HG02943 (cell line): Measurements from ENCODE around the gene NFIA.

ENCODE experiments used
- ATAC-seq: cut with Tn5 transposase; IDR thresholded peaks from one replicate; pipeline ENCODE4 v1.9.1; 2021; ENCODE audit warnings: mild to moderate bottlenecking, low read depth, moderate library complexity; ENCODE audit not compliant: unreplicated experiment

NFIA gene

DNA sequence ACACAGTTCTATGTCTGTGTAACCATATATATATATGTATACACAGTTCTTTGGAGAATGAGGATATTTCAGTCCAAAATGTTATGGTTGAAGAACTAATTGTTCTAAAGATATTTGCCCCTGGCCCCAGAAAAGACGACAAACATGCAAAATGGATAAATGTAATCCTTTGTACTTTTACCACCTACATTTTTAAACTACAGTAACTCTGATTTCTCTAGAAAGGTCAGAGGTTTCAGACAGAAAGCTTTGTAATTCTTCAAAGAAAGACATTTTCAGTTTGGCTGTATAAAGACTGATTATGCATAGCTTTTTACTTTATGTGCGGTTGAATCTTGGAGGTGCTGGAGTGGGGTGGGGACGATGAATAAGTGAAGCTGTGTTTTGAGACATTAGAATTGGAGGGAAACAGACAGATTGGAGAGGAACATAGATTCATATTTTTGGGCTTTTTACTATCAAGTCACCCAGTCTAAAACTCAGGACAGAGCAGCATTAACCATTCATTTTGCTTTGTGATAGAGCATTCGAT, 16.6 kb downstream of the NFIA start:
- ATAC-seq = no peak

DNA sequence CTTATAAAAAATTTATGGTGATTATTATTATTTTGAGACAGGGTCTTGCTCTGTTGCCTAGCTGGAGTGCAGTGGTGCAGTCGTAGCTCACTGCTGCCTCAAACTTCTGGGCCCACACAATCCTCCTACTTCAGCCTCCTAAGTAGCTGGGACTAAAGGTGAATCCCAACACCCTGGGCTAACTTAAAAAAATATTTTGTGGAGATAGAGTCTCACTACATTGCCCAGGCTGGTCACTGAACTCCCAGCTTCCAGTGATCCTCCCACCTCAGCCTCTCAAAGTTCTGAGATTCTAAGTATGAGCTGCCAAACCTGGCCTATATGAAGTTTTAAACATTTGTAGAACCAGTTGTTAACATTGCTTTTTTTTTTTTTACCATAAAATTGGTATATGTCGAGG, 18.2 kb downstream of the NFIA start:
- no peak for ATAC-seq

DNA sequence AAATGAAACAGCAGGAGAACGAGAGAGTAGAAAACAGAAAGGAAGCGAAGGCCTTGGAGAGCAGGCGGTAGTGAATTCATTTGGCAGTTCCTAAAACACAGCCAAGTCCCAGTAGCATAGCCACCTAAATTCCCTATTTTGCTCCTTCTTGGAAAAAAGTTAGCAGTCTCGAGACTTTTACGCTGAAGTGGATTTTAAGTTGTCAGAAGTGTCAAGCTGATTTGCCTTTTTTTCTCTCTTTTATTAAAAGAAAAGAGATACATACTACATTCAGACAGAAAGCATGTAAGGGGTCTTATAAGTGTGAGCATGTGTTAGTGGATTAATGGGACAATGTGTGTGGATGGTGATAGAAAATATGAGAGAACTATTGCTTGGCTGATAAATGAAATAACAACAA, 19.2 kb downstream of the NFIA start:
- no peak for ATAC-seq

DNA sequence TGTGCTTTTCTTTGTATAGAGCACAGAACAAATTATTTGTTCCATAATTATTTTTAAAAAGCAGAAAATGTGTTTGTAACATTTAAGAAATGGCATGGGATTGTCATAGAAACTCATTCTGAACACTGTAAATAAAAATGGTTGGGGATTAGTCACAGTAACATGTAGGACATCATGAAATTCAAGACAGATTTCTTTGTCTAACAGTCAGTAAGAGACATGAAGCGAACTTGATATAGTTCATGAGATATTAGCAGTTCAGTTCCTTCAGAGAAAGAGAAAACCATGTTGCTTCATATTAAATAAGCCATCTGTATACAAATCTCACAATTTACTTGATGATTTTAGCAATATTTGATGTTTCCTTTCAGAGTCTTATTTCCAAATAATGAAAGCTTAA, 19.7 kb downstream of the NFIA start:
- no peak for ATAC-seq

DNA sequence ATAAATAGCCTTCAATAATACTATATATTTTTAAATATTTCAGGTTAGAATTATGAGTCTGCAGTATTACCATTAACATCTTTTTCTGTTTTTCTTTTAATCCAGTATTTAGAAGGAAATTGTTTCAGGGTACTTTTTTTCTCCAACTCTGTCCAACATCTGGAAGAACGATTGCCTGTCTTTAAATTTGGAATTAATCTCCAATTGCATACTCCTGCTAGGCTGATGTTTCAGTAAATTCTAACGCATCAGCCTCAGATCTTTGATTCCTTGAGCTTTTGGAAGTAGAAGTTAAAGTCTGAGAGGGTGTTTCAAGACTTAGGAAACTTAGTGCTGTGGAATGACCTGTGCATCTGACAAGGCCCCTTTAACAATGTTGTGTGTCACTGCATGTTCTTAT, 20.3 kb downstream of the NFIA start:
- ATAC-seq = no peak

DNA sequence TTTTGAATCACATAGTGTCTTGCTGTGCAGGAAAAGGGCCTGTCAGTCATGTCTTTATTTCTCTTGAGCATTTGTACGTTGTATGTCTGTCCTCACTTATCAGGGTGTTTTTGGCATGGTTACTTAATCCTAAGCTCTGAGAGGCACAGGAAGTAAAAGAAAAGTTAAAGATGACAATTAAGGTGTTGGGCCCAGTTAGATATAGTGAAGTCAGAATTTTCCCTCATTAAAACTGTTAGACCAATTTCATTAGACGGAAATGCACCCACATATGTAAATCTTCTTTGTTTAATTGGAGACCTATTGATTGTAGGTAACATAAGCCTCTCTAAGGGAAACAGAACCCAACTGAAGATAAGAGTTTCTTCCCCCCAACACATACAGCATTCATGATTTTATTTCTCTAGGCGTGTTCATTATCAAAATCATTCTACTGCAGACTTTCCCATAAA, 21.9 kb downstream of the NFIA start:
- ATAC-seq = no peak

DNA sequence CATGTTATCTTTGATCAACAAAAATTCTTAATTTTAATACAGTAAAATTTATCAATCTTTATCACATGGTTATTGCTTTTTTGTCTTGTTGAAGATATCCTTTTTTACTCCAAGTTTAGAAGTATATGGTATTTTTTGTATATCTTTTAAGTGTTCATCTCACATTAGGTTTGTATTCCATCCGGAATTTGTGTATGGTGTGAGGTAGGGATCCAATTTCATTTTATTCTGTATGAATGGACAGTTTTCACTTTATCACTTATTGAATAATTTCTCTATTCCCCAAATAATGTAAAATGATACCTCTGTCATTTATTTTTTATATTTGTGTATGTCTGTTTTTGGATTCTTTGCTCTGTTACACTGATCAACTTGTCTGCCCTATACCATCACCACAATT, 25.3 kb downstream of the NFIA start:
- no peak for ATAC-seq

DNA sequence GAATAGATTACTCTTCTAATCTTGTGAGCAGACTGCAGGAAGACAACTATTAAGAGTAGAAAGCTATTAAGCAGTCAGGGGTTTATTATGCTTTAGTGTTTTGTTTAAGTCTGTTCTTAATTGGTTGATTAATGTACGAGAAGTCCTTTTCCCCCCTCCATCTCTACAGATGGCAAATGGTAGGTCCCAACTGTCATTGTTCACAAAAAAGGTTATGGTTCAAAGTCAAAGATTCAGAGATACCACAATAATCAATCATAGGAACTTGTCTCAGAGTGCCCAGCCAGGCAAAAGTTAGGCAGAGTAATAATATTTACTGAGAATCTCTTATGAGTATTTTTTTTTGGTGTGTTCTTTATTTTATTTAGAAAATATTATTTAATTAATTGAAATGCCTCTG, 26.8 kb downstream of the NFIA start:
- ATAC-seq = no peak

DNA sequence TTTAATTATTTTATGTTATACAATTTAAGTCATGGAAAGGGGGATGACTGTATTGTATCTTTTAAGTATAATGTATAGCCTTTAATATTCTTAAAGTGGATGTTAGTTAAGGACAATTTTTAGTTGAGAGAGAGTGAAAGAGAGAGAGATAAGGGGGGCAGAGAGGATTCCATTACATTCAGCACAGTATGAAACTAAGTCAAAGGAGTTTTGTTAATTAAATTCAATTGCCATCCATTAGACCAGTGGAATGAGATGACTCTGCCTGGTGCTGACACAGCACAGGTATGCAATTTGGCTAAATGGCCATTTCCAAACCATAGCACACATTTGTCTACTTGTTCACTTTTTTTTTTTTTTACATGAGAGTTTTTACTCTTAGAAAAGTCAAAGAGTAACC, 27.5 kb downstream of the NFIA start:
- ATAC-seq = no peak

DNA sequence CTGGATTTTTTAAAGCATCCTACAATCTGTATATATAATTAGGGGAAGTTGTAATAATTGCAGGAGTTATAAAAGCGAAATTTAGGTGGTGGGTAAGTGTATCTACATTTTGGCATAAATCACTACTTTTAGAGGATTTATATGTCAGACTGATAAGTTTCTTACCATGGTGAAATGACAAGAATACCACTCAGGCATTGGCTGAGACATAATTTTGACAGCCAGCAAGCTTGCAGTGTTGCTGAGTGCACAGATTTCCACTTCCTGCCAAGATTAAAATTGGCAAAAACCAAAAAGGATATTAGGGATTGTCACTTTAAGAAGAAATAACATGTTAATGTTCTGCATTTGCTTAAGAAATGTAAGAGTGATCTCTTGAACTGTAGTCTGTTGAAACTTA, 28.2 kb downstream of the NFIA start:
- ATAC-seq = no peak

DNA sequence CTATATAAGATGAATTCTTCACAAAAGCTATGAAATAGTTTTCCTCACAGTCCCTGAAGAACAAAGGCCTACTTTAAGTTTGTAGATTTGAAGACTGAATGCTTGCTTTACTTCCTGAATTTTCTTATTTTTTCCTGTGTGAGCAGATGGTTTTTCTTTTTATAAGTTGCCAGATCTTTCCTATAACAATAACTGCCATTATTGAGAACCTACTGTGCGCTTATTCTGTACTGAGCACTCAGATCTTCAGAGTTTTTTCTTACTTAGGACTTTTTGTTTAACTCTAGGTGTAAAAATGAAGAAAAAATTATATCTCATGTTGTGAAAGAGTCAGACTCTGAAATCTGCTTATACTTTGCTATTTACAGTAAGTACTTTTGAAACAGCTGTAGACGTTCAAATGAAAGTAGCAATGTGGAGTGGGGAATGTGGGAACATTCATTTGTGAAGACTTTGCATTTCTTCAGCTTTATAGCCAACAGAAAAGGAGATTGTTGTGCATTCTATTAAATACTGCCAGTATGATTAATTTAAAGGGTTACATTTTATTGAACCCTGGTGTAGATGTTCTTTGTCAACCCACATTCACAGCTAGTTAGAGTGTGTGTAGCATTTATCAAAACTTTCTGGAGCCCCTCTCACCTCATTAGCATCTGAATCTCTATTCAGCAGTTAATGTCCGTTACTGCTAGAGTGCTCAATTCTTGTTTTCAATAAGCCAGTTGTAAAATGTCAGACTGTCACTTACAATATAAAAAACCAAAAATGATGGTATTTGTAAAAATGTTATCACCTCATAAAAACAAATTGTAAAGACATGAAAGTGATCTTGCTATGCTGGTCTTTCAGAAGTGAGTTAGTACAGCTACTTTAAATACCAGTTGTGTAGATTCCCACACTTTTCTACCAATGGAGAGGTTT, 29.0 kb downstream of the NFIA start:
- ATAC-seq = no peak

DNA sequence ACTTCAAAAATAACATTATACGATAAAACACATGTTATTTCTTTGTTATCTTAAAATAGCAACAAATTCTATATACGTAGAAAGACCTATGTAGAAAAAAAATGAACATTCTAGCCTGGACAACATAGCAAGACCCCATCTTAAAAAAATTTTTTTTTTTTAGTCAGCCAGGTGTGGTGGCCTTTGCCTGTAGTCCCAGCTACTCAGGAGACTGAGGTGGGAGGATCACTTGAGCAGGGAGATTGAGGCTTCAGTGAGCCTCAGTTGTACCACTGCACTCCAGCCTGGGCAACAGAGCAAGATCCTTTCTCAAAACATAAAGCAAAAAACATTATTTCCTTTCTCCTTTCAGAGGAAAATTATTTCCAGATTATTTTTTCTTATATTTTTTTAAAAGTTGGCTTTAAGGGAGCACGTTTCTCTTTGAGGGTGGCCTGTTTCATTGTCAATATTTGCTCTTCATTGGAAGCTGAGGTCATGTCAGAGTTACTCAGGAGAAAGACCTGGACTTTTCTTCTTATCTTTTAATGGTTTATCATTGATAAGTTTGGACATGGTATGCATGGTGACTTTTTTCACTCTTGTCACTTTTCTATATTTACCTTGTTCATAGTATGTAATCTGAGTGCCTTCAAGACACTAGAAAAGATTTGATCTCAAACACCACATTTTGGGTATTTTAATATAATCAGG, 32.0 kb downstream of the NFIA start:
- no peak for ATAC-seq

DNA sequence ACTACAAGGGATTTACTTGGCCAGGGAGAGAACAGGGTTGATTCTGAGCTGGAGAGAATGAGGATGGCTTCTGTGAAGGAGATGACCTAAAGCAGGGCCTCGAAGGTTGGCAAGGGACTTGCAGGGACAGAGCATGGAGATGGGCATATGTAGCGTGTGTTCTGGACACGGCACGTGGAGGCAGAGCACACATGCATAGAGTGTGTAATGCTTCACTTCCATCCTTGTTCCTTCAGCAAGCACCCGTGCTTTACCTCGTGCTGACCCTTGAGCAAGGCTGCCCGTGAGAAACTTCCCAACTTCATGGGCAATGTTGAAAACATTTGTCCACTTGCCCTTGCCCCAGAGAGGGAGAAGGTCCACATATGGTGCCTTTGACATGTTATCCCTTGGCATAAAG, 33.1 kb downstream of the NFIA start:
- no peak for ATAC-seq

DNA sequence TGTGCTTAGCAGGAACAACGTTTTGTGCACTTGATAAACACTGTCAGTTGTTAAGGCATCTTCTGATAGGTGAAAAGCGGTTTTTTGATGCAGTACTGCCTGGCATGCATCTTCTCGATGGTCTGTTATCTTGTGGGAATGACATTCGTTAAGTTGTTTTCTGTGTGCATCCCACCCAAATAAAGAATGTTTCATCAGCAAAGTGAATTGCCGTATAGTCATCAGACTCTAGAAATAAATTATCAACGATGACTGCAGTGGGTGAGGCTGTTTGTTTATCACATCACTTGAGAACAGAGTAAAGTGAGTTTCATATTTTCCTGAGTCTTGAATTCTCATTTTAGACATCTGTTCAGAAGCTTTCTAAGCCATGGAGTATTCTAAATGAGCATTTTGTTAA, 34.1 kb downstream of the NFIA start:
- ATAC-seq = no peak

DNA sequence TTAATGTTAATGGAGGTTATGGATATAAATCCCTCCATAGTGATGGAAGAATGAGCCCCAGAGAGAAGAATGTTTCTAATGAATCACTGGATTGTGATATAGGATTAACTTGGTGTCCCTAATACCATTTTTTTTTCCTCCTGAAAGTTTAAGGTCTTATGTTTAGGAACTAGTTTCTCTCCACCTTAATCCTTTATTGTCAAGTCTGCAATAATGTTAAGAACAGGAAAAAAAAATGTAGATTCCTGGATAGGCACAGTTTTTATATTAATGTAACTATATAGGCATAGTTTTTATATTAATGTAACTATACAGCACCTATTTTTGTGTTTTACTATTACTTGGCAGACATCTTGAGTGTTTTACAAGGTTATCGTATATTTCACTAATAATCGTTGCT, 34.9 kb downstream of the NFIA start:
- no peak for ATAC-seq

DNA sequence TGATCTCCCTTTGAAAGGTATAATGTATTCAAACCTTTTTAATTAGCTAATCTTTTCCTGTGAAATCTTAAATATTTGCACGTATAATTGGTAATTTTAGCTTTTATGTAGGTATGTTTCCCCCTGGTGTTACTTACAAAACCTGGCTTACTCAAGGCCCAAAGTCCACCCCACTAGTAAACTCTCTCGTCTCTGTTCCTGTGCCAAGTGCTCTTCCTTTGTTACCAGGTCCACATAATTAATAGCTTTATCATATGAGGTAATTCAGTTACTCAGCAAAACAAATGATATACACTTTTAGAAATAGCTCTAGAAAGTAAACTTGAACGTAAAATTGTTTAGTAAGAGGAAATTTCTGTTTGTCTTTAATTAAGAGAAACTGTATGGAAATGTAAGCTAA, 36.7 kb downstream of the NFIA start:
- no peak for ATAC-seq

DNA sequence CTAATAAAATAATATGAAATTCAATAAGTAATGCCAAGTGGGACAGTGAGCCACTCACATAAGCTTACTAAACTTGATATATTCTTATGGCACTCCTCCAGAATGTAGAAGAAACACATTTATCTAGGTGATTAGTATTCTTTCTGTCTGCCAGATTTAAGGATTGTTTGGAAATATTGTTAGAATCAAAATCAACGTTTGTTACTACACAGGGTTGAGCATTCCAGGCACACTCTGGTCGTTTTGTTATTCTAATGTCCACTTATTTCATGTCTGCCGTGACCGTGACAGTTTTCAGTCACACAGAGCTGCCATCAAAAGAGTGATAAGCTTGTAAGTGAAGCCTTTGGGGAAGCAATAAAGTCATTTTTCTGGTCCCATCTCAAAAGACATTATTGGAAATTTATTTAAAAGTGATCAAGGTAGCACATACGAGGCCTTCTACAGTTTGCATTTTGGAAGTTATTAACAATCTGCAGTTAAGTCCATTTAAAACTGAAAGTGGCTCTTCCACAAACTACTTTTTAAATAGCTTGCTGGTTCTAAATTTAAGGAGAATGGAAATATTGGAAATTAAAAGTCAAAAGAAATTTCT, 38.0 kb downstream of the NFIA start:
- no peak for ATAC-seq

DNA sequence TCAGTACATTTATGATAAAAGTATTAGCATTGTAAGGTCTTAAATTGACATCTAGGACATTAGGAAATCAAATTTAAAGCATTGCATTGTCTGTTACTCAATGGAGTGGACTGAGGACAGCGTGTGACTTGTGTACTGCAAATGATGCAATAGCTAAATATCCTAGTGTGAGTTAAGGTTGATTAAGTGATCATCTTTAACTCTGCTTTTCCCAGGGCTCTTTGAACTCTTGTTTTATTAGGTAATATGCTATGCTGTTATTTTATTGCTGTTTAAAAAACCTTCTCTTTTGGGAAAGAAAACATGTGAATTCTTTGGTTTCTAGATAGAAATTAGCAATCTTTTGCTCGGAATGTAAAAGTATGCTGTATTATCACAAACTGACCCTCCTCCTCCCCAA, 38.6 kb downstream of the NFIA start:
- no peak for ATAC-seq

DNA sequence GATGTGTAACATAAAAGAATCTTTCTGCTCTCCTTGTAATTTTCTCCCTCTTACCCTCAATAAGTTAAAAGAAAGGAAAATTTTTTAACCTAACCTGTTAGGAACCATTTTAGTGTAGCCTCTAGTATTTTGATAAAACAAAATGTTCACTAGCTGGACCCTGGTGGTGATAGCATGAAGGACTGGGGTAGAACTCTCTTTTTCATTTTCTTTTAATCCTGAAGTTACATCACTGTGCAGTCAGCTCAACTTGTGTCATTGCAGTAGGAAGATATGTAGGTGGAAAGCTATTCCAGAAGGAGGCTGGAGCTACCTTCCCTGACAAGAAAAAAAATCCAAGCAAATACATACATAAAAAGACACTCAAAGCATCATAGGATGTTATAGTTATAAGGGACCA, 39.3 kb downstream of the NFIA start:
- ATAC-seq = no peak

DNA sequence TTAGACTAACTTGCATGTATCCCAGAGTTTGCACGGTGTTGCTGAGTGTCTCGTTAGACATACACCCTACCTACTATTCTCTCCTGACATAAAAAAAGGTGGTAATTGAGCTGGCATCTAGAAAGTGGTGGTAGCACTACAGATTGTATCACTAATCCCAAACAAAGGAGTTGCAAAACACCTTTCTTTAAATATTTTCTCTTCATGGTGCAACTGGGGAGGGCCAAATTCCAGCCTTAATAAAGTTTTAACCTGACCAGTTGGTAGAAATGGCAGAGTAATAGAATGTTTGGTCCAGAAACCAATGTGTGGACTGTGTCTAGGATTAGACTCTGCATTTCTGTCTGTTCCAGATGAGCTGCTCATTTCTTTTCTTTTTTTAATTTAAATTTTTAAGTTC, 40.0 kb downstream of the NFIA start:
- no peak for ATAC-seq

DNA sequence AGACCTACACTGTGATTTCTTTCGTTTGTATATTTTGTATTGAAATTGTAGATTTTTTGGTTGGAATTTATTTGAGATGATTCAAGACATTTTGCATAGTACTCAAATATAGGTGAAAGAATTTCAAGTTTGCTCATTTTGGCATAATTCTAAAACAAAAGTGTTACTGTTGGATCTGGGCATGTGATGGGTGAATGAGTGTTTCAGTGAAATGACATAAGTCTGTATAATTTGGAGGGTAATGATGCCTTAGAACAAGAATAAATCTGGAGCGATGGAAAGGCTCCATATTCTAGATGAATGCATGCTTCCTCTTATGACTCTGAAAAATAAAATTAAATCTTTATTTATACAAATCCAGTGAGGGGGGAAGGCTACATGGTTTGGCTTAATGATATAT, 41.0 kb downstream of the NFIA start:
- no peak for ATAC-seq
